IMR-90 (cell line): Measurements from ENCODE around the gene FHIP1A. TPM values are rescaled to one million over a fixed set of nuclear protein-coding genes. Genes with fewer than 3 reads are reported as not detected.

Source experiments
- ATAC-seq: fragments of 200-7000 bp; cut with Tn5 transposase; 2 replicates; pipeline ENCODE4 v1.9.1; 2020; ENCODE audit warnings: low read depth, mild to moderate bottlenecking, moderate library complexity
- BruUV-seq: library from RNA; stranded (reverse); fragments of 400-500 nt; replicated peaks from 2 replicates; lab custom pipeline; 2021; lab: Mats Ljungman, UMichigan
- CTCF ChIA-PET: fragments of 300-600 bp; formaldehyde crosslinking; extraction: SDS; loops from one replicate; lab custom pipeline; 2021; ENCODE audit warnings: antibody characterized with exemption; lab: Yijun Ruan, JAX
- POLR2A ChIA-PET: fragments of 300-600 bp; sonication (Branson Sonifier 250); formaldehyde crosslinking; loops from one replicate; lab custom pipeline; 2022; ENCODE audit warnings: antibody characterized with exemption; ENCODE audit not compliant: unreplicated experiment; lab: Charles Lee
- DNase-seq: peaks from one replicate; pipeline ENCODE4 v3.0.0; 2013
- H2AFZ ChIP-seq: replicated peaks from 2 replicates; pipeline ENCODE3; 2013; ENCODE audit warnings: low read length, mild to moderate bottlenecking; ENCODE audit not compliant: poor library complexity
- H2AK5ac ChIP-seq: 2 replicates; pipeline ENCODE4 v1.6.1; 2013; ENCODE audit warnings: low read depth, low read length, inconsistent platforms
- H2AK9ac ChIP-seq: replicated peaks from 2 replicates; pipeline ENCODE3; 2013; ENCODE audit warnings: mild to moderate bottlenecking, low read depth, low read length, moderate library complexity; ENCODE audit not compliant: poor library complexity
- H2BK120ac ChIP-seq: 2 replicates; pipeline ENCODE4 v1.6.1; 2013; ENCODE audit warnings: low read depth, low read length, inconsistent platforms
- H2BK15ac ChIP-seq: 3 replicates; pipeline ENCODE4 v1.6.1; 2013; ENCODE audit warnings: low read depth, low read length, inconsistent platforms
- H2BK20ac ChIP-seq: 2 replicates; pipeline ENCODE4 v1.6.1; 2013; ENCODE audit warnings: low read depth, mild to moderate bottlenecking, inconsistent platforms, low read length, moderate library complexity
- H2BK5ac ChIP-seq: 2 replicates; pipeline ENCODE4 v1.6.1; 2013; ENCODE audit warnings: mild to moderate bottlenecking, low read depth, low read length, inconsistent platforms; ENCODE audit not compliant: poor library complexity, severe bottlenecking
- H3K14ac ChIP-seq: replicated peaks from 2 replicates; pipeline ENCODE4 v1.6.1; 2013; ENCODE audit warnings: low read depth, low read length, inconsistent platforms
- H3K18ac ChIP-seq: 2 replicates; pipeline ENCODE4 v1.6.1; 2013; ENCODE audit warnings: low read depth, low read length, control low read depth
- H3K23ac ChIP-seq: 2 replicates; pipeline ENCODE4 v1.6.1; 2013; ENCODE audit warnings: low read depth, low read length, inconsistent platforms
- H3K27ac ChIP-seq: 2 replicates; pipeline ENCODE4 v1.5.1; 2013; ENCODE audit warnings: mild to moderate bottlenecking, control low read depth, low read length; ENCODE audit not compliant: insufficient read depth
- H3K27me3 ChIP-seq: 2 replicates; pipeline ENCODE4 v1.6.1; 2013; ENCODE audit warnings: low read length; ENCODE audit not compliant: control insufficient read depth, insufficient read depth
- H3K36me3 ChIP-seq: 2 replicates; pipeline ENCODE4 v1.6.1; 2013; ENCODE audit warnings: low read length, mixed read lengths; ENCODE audit not compliant: control insufficient read depth, insufficient read depth
- H3K4ac ChIP-seq: 2 replicates; pipeline ENCODE4 v1.6.1; 2013; ENCODE audit warnings: low read depth, low read length, inconsistent platforms
- H3K4me1 ChIP-seq: 2 replicates; pipeline ENCODE4 v1.6.1; 2013; ENCODE audit warnings: low read length, mixed read lengths; ENCODE audit not compliant: control insufficient read depth, insufficient read depth
- H3K4me2 ChIP-seq: 2 replicates; pipeline ENCODE4 v1.6.1; 2013; ENCODE audit warnings: low read depth, mild to moderate bottlenecking, control low read depth, low read length, moderate library complexity
- H3K4me3 ChIP-seq: 2 replicates; pipeline ENCODE4 v1.5.1; 2013; ENCODE audit warnings: low read depth, mild to moderate bottlenecking, control low read depth, low read length, moderate library complexity; ENCODE audit not compliant: insufficient read depth
- H3K56ac ChIP-seq: 2 replicates; pipeline ENCODE4 v1.6.1; 2013; ENCODE audit warnings: low read length, inconsistent platforms; ENCODE audit not compliant: insufficient read depth; ENCODE audit errors: extremely low read depth
- H3K79me1 ChIP-seq, 2 experiments: 2 replicates each; pipeline ENCODE4 v1.6.1; 2013; ENCODE audit warnings: low read length in 2 of 2, inconsistent platforms in 1 of 2, low read depth in 1 of 2
- H3K9ac ChIP-seq: 2 replicates; pipeline ENCODE4 v1.6.1; 2013; ENCODE audit warnings: low read depth, low read length, control low read depth
- H3K9me1 ChIP-seq: 2 replicates; pipeline ENCODE4 v1.6.1; 2013; ENCODE audit warnings: low read length, inconsistent platforms; ENCODE audit not compliant: insufficient read depth
- H3K9me3 ChIP-seq: 2 replicates; pipeline ENCODE4 v1.6.1; 2013; ENCODE audit warnings: low read length; ENCODE audit not compliant: control insufficient read depth, insufficient read depth
- H4K20me1 ChIP-seq: 2 replicates; pipeline ENCODE4 v1.6.1; 2013; ENCODE audit warnings: low read length, inconsistent platforms; ENCODE audit not compliant: insufficient read depth
- H4K5ac ChIP-seq: 2 replicates; pipeline ENCODE4 v1.6.1; 2013; ENCODE audit warnings: mild to moderate bottlenecking, low read depth, low read length, control low read depth
- H4K8ac ChIP-seq, 2 experiments: 2 replicates each; pipeline ENCODE4 v1.6.1; 2013; ENCODE audit warnings: low read depth in 2 of 2, low read length in 2 of 2, control low read depth in 1 of 2, inconsistent platforms in 1 of 2
- H4K91ac ChIP-seq: 2 replicates; pipeline ENCODE4 v1.6.1; 2013; ENCODE audit warnings: low read depth, low read length, inconsistent platforms; ENCODE audit not compliant: insufficient read depth
- MXI1 ChIP-seq: IDR thresholded peaks from 2 replicates; pipeline ENCODE4 v1.6.1; 2012; ENCODE audit warnings: low read depth, mild to moderate bottlenecking, low read length, moderate library complexity, borderline replicate concordance
- POLR2A ChIP-seq: IDR thresholded peaks from 2 replicates; pipeline ENCODE4 v1.6.1; 2012; ENCODE audit warnings: mild to moderate bottlenecking, low read depth, low read length
- RCOR1 ChIP-seq: IDR thresholded peaks from 2 replicates; pipeline ENCODE4 v1.6.1; 2012; ENCODE audit warnings: mild to moderate bottlenecking, low read length, improper control_type of control experiment; ENCODE audit not compliant: insufficient replicate concordance
- WGBS, 2 experiments: methylation state at CpG; one replicate each; pipeline versions ENCODE4 v1.1.5 to v1.1.7; 2013; ENCODE audit warnings: missing lambda C conversion rate in 2 of 2; ENCODE audit not compliant: insufficient read length in 1 of 2; ENCODE audit errors: extremely low coverage in 2 of 2; 5-methylcytosine and 5-hydroxymethylcytosine counted together
- dilution Hi-C: fragments of 300-500 bp; cut with HindIII; formaldehyde crosslinking; loops from one replicate; pipeline ENCODE4 v1.14.3; 2018; ENCODE audit warnings: low sequenced_read_pairs; ENCODE audit not compliant: unreplicated experiment
- in situ Hi-C: fragments of 300-500 bp; cut with MboI; formaldehyde crosslinking; loops from 3 replicates; pipeline ENCODE4 v1.14.3; 2019; ENCODE audit warnings: low sequenced_read_pairs, inconsistent platforms, mixed read lengths
- intact Hi-C: fragments of 100-400 bp; cut with micrococcal nuclease; formaldehyde crosslinking; loops from 2 replicates; pipeline ENCODE4 v1.10.0; 2022
- polyA plus RNA-seq, 3 experiments: library from polyadenylated mRNA; depleted of rRNA; stranded (reverse); fragments of >200 nt; gene quantifications; 2 replicates each; pipeline ENCODE4 v1.2.3, GENCODE V29; 2012; ENCODE audit warnings: low replicate concordance in 1 of 3
- total RNA-seq: library from RNA; depleted of rRNA; stranded (reverse); fragments of >200 nt; gene quantifications from 2 replicates; pipeline ENCODE4 v1.2.3, GENCODE V29; 2012

The FHIP1A gene
- total and polyA plus RNA-seq, 2 of the 4 experiments (the other 2 are of a cell fraction): 0.02 to 0.18 TPM

DNA sequence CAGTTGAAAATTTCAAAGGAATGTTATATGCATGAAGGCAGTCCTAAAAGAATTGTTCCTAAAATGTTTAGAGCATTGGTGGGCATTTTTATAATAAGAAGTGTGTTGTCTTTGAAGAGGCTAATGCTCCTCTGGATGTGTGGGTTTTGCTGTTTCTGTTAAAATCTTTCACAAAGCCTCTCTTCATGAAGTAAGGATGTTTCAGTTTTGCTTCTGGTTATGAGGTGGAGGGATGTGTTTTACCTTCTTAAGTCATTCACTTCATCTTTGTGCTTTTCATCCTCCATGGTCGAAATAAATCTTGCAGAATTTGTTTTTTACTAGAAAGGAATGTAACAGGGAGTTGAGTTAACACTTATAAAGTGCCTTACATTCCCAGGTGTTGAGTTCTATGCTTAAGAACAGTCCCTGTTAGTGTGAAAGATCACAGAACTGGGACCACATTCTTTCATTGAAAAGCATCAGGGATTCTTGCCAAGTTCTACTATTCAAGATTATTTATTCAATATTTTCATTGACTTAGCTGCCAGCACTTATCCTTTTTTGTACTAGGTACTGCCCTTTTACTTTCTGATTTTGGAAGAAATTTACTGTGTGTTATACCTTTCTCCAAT is 21.1 kb downstream of the FHIP1A start:
- Histone ChIP-seq H2AK5ac (no peak overlapping the region), H4K91ac (no peak overlapping the region), H3K4me2 (no peak overlapping the region), H2BK15ac (no peak overlapping the region), H3K27ac (no peak overlapping the region), H3K9ac (no peak overlapping the region), H3K4me3 (no peak overlapping the region), H2BK20ac (no peak overlapping the region), H4K8ac (no peak overlapping the region), H3K36me3 (no peaks in the 10 kb centered on the region), H3K4ac (no peak overlapping the region), H3K27me3 (no peaks in the 10 kb centered on the region; the same call in 1 of the 2 replicates), H3K79me1 (no peaks in the 10 kb centered on the region), H3K14ac (no peak overlapping the region), H2BK5ac (no peak overlapping the region), H3K23ac (no peak overlapping the region), H3K4me1 (no peaks in the 10 kb centered on the region), H3K18ac (no peak overlapping the region), H2BK120ac (no peak overlapping the region), H2AK9ac (no peak overlapping the region), H4K20me1 (no peaks in the 10 kb centered on the region), H3K9me1 (no peaks in the 10 kb centered on the region), H2AFZ (no peak overlapping the region), H3K56ac (no peak overlapping the region), H4K5ac (no peak overlapping the region), H3K9me3 (no peaks in the 10 kb centered on the region; the same call in 1 of the 2 replicates)
- CTCF ChIA-PET: no interaction called here
- no peak for DNase-seq
- in situ Hi-C loops: no loop called here
- BruUV-seq: no TSS peak
- TF ChIP-seq RCOR1 (no peak), POLR2A (no peak), MXI1 (no peak)
- intact Hi-C loops: no loop called here
- dilution Hi-C loops: no loop called here
- POLR2A ChIA-PET: no interaction called here
- ATAC-seq: no peak
- no CpG with 5 or more reads among the region's 1 CpG for WGBS, 2 experiments
